Measurements from ENCODE around the gene HHATL.

The HHATL gene

GRCh38 chr3:42698216-42698910 is 4.2 kb downstream of the HHATL start:
- DNase-seq (ENCODE audit: low read depth), result no peak

GRCh38 chr3:42697289-42698051 is 5.1 kb downstream of the HHATL start:
- DNase-seq (ENCODE audit: low read depth), result no peak

DNA sequence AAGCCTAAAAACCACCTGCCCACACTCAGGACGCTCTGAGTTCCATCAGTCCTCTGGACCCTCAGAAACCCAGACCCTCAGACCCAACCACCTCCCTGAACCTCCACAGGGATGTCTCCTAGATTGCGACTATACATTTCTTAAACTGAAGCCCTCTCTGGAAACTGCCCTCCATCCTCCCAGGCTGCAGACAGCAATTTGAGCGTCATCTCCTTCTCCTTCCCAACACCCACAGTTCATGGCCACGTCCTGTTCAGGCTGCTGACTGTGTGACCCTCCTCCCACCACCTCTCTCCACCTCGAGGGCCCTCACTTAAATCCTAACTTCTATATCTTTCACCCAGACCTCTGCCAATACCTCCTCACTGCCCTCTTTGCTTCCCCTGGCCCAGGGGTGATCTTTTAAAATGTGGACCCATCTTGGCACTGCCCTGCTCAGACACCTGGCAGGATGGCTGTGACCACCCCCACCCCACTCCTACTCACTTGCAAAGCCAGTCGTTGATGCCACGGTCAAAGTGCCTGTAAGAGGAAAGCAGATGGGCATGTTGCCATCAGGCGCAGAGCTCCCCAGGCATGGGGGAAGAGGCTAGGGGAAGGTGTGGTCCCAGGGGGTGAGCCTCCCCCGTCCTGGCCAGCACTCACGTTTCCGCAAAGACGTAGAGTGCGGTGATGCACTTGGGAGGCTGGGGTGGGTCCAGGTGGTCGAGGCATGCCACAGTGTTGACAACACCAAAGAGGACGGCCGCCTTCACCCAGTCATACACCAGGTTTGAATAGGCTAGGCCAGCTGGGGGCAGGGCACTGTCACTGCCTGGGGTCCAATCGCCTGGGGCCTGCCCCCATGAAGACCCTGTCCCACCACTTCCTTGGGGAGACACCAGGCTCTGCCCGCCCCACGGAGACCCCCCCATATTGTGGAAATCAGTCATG is 6.0 kb downstream of the HHATL start:
- DNase-seq (ENCODE audit: low read depth), result no peak

- DNase-seq (ENCODE audit: low read depth), result no peak
Observed at GRCh38 chr3:42694366-42694765, 8.2 kb downstream of the HHATL start.

DNA sequence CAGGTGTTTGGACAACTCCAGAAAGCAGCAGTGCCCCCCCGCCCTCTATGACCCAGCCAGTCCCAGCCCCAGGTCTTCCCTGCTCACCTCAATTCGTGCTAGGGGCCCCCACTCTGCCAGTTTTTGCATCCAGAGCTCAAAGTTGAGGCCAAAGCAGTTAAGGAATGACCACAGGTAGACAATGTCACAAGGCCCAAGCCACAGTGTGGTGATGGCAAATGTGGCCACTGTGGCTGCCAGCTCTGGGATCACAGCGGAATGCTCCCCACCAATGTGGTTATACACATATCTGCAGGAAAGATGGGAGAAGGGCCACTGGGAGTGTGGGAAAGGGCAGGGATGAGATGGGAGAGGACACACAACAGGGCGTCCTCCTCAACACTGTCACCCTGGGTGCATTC is 9.1 kb downstream of the HHATL start:
- no peak for DNase-seq (ENCODE audit: low read depth)

DNA sequence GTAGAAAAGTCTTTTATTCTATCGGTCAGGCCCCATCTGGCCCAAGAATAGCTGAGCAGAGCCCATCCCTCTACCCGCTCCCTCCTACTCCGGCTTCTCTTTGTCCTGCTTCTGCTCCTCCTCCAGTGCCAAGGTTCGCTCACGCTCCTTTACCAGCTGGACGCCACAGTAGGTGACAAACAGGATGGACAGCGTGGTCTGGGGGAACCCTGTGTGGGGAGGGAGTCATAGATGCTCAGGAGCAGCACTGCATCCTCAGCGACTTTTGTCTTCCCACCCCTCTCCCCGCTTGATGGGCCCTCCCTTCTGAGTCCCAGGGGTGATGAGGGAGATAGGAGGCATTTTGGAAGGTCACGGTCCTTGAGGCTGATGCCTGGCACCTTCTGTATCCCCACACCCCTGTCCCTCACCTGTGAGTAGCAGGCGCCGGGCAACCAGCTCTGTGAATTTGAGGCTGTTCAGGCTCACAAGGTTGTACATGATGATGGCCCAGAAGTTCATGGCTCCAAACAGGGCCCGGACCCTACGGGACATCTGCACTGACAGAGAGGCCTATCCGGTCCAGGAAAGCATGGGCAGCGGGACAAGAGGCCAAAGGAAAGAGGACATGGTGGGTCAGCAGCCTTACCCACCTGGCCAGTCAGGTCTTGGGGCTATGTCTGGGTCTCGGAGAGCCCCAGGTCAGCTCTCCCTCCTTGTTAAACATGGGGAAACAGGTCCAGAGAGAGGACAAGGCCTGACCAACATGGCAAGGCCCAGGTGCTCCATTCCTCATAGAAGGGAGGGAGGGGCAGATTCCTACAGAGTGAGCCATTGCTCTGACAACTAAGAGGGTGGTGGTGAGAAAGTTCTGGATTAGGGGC is 9.7 kb downstream of the HHATL start:
- DNase-seq (ENCODE audit: low read depth), result no peak

DNA sequence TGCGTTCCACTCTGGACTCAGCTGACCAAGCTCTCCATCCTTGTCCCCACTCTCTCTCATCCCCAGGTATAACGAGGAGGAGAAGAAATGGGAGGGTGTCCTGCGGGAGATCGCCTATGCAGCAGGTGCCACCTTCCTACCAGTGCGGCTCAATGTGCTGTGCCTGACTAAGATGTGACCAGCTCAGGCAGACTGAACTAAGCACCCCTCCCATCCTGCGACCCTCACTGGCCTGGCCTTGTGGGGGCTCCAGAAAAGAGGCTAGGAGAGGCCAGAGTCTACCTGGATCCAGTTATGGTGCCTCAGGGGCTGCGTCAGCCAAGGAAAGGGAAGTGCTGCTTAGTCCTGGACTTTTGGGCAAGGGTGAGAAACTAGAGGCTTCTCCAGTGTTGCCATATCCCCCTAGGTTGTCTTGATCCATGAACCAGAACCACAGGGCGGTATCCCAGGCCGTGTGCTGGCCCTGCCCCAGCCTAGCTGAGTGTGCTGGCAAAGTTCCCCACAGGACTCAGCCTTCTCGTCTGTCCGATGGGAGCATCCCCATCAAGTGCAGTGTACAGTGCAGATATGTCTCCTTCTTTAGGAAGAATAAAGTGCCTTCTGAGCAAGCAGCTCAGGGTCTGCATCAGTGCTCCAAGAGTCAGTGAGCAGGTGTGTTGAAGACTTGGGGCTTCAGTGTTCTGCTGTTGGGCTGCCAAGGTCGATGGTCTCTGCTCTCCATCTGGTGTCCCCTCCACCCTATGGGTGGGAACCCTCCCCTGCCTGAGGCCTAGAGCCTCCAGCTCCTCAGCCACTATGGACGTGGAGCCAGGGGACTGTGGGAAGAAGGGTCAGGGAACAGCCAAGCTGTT is 10.6 kb downstream of the HHATL start:
- no peak for DNase-seq (ENCODE audit: low read depth)

- DNase-seq (ENCODE audit: low read depth), result no peak
Observed at GRCh38 chr3:42690766-42691680, 11.6 kb downstream of the HHATL start.

DNA sequence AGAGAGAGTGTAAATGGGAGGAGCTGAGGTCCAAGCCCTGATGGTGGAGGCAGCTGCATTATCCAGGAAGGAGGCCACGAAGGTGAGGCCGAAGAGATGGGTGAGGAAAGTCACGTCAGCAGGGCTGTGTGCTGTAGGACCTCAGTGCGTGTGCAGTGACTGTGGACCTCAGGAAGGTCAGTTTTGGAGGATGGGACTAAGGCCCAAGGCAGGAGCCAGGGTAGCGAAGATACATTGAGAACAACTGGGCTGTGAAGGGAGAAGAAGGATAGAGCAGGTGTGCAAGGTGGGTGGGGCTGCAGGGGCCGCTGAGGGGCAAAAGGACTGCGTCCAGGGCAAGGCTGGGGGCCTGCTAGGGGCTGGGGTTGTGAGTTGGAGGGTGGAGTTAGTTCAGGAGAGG is 12.4 kb downstream of the HHATL start:
- DNase-seq (ENCODE audit: low read depth), result no peak

- DNase-seq (ENCODE audit: low read depth), result no peak
Observed at GRCh38 chr3:42689421-42690014, 13.1 kb downstream of the HHATL start.

GRCh38 chr3:42688487-42689420 is 13.8 kb downstream of the HHATL start:
- DNase-seq (ENCODE audit: low read depth), result no peak

- no peak for DNase-seq (ENCODE audit: low read depth)
Observed at GRCh38 chr3:42688016-42688415, 14.6 kb downstream of the HHATL start.

DNA sequence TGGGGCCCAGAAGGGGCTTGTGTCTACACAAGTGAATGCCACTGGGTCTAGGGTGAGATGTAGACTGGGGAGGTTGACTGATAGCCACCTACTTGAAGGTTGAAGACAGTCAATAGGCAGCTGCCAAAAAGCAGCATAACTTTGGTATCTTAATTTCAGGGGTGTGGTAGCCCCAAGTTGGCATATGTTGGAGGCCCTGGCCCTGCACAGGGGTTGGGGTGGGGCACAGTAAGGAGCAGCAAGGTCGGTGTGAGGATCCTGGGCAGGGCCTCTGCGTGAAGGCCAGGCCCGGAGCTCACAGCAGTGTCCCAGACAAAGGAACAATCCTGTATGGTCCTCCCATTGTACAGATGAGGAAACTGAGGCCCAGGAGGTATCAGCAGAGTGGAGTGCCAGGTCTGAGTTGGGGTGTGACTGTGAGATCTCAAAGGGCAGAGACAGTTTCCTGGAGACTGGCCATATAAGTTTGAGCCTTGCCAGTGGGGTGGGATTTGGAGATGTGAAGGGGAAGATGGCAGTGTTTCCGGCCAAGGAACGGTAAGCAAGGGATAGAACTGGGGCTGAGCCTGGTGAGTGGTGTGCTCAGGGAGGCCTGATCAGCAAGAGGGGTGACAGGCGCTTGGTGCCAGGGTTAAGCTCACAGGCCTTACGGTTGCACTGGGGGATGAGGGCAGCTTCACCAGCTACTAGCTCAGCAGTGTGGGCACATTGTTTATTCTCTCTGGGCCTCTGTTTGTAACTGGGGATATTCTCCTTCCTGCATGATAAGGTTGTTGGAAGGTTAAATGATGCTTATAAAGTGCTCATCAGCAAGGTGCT is 15.6 kb downstream of the HHATL start:
- DNase-seq (ENCODE audit: low read depth), result no peak

DNA sequence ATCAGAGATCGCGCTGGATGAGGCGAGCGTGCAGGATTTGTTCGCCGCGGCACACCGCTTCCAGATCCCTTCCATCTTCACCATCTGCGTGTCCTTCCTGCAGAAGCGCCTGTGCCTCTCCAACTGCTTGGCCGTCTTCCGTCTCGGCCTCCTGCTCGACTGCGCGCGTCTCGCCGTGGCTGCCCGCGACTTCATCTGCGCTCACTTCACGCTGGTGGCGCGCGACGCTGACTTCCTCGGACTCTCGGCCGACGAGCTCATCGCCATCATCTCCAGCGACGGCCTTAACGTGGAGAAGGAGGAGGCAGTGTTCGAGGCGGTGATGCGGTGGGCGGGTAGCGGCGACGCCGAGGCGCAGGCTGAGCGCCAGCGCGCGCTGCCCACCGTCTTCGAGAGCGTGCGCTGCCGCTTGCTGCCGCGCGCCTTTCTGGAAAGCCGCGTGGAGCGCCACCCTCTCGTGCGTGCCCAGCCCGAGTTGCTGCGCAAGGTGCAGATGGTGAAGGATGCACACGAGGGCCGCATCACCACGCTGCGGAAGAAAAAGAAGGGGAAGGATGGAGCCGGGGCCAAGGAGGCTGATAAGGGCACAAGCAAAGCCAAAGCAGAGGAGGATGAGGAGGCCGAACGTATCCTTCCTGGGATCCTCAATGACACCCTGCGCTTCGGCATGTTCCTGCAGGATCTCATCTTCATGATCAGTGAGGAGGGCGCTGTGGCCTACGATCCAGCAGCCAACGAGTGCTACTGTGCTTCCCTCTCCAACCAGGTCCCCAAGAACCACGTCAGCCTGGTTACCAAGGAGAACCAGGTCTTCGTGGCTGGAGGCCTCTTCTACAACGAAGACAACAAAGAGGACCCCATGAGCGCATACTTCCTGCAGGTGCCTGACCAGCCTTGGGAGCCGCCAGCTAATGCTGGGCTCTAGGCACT is 16.4 kb downstream of the HHATL start:
- DNase-seq (ENCODE audit: low read depth), result no peak

- DNase-seq (ENCODE audit: low read depth), result no peak
Observed at GRCh38 chr3:42685363-42685881, 17.2 kb downstream of the HHATL start, which contains the start of gene KLHL40. KLHL40 (plus strand) TSS chr3:42685537; CDS start chr3:42685619, 82 bp downstream.
